GM06990 (cell line): Measurements from ENCODE around the gene DDX1.

Source experiments
- DNase-seq: peaks from one replicate; pipeline ENCODE4 v3.0.0-alpha.2; 2011; ENCODE audit not compliant: insufficient read length; ENCODE audit errors: extremely low read depth
- H3K27me3 ChIP-seq: replicated peaks from 2 replicates; pipeline ENCODE4 v1.6.0; 2011; ENCODE audit warnings: low read length; ENCODE audit not compliant: control insufficient read depth, insufficient read depth
- H3K36me3 ChIP-seq: 2 replicates; pipeline ENCODE4 v1.5.1; 2011; ENCODE audit warnings: low read length; ENCODE audit not compliant: control insufficient read depth, insufficient read depth
- H3K4me3 ChIP-seq: replicated peaks from 2 replicates; pipeline ENCODE4 v1.5.1; 2011; ENCODE audit warnings: low read depth, mild to moderate bottlenecking, control low read depth, low read length
- TF ChIP-seq, protein P1 (sequence below): IDR thresholded peaks from 2 replicates; pipeline ENCODE4 v1.5.1; 2011; ENCODE audit warnings: low read length, control low read depth, mild to moderate bottlenecking, inconsistent platforms; ENCODE audit not compliant: insufficient read depth, poor library complexity, severe bottlenecking

Gene DDX1

GRCh38 chr2:15547115-15547876 lies 44.4 kb upstream of the DDX1 start:
- Histone ChIP-seq H3K36me3 (no peaks in the 10 kb centered on the region; the same call in 1 of the 2 replicates), H3K4me3 (no peak overlapping the region), H3K27me3 (no peaks in the 10 kb centered on the region)
- TF ChIP-seq, protein P1, sequence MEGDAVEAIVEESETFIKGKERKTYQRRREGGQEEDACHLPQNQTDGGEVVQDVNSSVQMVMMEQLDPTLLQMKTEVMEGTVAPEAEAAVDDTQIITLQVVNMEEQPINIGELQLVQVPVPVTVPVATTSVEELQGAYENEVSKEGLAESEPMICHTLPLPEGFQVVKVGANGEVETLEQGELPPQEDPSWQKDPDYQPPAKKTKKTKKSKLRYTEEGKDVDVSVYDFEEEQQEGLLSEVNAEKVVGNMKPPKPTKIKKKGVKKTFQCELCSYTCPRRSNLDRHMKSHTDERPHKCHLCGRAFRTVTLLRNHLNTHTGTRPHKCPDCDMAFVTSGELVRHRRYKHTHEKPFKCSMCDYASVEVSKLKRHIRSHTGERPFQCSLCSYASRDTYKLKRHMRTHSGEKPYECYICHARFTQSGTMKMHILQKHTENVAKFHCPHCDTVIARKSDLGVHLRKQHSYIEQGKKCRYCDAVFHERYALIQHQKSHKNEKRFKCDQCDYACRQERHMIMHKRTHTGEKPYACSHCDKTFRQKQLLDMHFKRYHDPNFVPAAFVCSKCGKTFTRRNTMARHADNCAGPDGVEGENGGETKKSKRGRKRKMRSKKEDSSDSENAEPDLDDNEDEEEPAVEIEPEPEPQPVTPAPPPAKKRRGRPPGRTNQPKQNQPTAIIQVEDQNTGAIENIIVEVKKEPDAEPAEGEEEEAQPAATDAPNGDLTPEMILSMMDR = no peak
- no peak for DNase-seq

DNA sequence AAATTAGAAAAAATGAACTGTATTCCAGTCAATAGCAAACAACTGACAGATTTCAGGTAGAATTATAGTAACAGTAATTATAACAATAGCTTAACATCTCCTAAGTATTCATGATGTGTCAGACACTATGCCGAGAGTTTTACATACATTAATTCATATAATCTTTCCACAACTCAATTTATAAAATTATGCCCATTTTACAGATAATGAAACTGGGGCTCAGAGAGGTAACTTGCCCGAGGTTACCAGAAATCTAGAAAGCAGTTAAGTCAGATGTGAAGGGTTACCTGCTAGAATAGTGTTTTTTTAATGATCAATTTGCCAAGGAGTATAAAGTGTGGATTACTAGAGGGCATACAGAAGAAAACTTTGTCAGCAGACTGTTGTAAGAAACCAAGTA lies 42.7 kb upstream of the DDX1 start:
- no peaks in the 10 kb centered on the region; the same call in 1 of the 2 replicates for H3K36me3 ChIP-seq
- TF ChIP-seq, protein P1 = no peak
- no peak overlapping the region for H3K4me3 ChIP-seq

GRCh38 chr2:15553519-15553918 lies 38.1 kb upstream of the DDX1 start:
- no peak for DNase-seq
- no peaks in the 10 kb centered on the region for H3K27me3 ChIP-seq
- no peak overlapping the region for H3K4me3 ChIP-seq
- no peaks in the 10 kb centered on the region; the same call in 1 of the 2 replicates for H3K36me3 ChIP-seq
- TF ChIP-seq, protein P1 = no peak

More for the DNA sequence above, 42.7 kb upstream of the DDX1 start:
- no peaks in the 10 kb centered on the region for H3K27me3 ChIP-seq
- no peak for DNase-seq

DNA sequence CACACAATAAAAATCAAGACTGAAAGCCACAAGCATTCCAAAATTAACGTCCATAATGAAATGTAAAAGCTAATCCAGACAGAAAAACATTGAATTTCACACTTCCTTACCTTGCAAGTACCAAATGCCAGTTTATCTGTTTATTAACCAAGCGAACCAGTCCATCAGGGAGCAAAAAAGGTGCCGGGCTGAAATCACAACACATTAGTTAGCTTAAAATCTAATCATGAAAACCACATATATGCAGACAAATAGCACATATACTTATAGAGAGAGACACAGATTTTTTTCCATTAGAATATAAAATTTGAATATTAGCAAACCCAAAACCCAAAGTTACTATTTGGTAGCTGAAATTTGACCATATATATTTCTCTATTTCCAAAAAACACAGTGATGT lies 37.7 kb upstream of the DDX1 start:
- H3K36me3 ChIP-seq = no peaks in the 10 kb centered on the region; the same call in 1 of the 2 replicates
- TF ChIP-seq, protein P1 = no peak
- no peaks in the 10 kb centered on the region for H3K27me3 ChIP-seq
- H3K4me3 ChIP-seq = no peak overlapping the region
- no peak for DNase-seq

DNA sequence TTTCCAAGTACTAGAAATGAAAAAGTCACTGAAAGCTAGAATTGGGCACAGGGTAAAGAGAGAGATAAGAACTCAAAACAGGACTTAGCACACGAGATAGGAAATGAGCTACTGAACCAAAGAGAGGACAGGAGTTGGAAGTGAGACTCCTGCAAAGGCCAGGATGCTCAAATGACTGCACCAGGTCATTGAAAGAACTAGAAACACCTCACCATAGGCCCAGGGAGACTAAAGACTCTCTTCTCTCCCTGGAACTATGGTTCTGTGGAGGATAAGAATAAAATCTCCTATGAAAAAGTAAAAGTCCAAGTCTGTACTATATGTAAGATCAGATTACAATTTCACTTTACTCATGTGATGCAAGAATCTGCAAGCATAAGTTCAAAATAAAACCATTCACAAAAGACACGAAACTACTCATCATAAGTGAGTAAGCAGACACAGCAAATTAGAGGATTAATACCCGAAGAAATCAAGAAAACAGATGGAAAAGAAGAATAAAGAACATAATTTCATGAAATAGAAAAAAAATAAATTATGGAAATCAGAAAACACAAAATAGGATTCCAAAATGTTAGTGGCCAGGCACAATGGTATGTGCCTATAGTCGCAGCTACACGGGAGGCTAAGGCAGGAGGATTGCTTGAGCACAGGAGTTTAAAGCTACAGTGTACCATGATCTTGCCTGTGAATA lies 37.0 kb upstream of the DDX1 start:
- no peak for DNase-seq
- Histone ChIP-seq H3K36me3 (no peaks in the 10 kb centered on the region; the same call in 1 of the 2 replicates), H3K27me3 (no peaks in the 10 kb centered on the region), H3K4me3 (no peak overlapping the region)
- TF ChIP-seq, protein P1 = no peak
